Liver (tissue), 3 donors: ENCODE data around the gene BDH2.

Experiments used
- JUND ChIP-seq, 2 donors: IDR thresholded peaks; 2 replicates each; pipeline ENCODE4 v1.6.1; 2016; ENCODE audit warnings: antibody characterized with exemption in 2 of 2
- RAD21 ChIP-seq, 2 donors: IDR thresholded peaks; 2 replicates each; pipeline ENCODE4 v1.6.1; 2016; ENCODE audit warnings: antibody characterized with exemption in 2 of 2, mild to moderate bottlenecking in 2 of 2
- YY1 ChIP-seq: IDR thresholded peaks from 2 replicates; pipeline ENCODE4 v1.6.1; 2016; ENCODE audit warnings: antibody characterized with exemption, mild to moderate bottlenecking
- TF ChIP-seq, protein P1 (sequence below): fragments of 150-350 bp; IDR thresholded peaks from 2 replicates; pipeline ENCODE4 v1.5.1; 2017; ENCODE audit warnings: improper control_type of control experiment, low read depth, low read length; ENCODE audit not compliant: missing input control
- TF ChIP-seq, protein P2 (sequence below): IDR thresholded peaks from 2 replicates; pipeline ENCODE4 v1.6.1; 2016; ENCODE audit warnings: antibody characterized with exemption
- TF ChIP-seq, protein P3 (sequence below): IDR thresholded peaks from 2 replicates; pipeline ENCODE4 v1.6.1; 2016; ENCODE audit warnings: antibody characterized with exemption, mild to moderate bottlenecking
- TF ChIP-seq, protein P4 (sequence below): IDR thresholded peaks from 2 replicates; pipeline ENCODE4 v1.6.1; 2016; ENCODE audit warnings: antibody characterized with exemption
- donor health status: healthy.
- donor health status: healthy.

DNA sequence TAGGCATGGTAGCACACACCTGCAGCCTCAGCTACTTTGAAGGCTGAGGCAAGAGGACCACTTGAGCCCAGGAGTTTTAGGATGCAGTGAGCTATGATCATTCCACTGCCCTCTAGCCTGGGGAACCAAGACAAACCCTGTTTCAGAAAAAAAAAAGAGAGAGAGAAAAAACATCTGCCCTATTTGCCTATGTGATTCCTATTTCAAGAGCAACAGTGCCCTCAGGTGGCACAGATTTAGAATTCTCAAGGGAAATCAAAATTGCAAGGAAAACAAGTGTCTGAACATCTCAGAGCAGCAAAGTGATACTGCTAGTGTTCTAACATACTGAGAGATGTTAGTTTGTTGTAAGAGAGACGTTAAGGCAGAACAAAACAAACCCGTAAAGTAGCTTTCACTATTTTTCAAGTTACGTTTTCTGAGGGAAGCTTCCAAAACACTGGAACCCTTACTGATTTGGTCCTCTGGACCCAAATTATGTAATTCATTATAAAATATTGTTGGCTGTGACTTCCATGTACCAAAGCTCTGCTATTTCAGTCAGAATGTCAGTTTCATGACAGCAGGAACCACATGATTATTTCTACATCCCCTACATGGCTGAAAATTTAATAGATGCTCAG, 7.9 kb downstream of the BDH2 start:
- TF ChIP-seq, protein P1, sequence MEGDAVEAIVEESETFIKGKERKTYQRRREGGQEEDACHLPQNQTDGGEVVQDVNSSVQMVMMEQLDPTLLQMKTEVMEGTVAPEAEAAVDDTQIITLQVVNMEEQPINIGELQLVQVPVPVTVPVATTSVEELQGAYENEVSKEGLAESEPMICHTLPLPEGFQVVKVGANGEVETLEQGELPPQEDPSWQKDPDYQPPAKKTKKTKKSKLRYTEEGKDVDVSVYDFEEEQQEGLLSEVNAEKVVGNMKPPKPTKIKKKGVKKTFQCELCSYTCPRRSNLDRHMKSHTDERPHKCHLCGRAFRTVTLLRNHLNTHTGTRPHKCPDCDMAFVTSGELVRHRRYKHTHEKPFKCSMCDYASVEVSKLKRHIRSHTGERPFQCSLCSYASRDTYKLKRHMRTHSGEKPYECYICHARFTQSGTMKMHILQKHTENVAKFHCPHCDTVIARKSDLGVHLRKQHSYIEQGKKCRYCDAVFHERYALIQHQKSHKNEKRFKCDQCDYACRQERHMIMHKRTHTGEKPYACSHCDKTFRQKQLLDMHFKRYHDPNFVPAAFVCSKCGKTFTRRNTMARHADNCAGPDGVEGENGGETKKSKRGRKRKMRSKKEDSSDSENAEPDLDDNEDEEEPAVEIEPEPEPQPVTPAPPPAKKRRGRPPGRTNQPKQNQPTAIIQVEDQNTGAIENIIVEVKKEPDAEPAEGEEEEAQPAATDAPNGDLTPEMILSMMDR = peak; percentile 72
- TF ChIP-seq, protein P2, sequence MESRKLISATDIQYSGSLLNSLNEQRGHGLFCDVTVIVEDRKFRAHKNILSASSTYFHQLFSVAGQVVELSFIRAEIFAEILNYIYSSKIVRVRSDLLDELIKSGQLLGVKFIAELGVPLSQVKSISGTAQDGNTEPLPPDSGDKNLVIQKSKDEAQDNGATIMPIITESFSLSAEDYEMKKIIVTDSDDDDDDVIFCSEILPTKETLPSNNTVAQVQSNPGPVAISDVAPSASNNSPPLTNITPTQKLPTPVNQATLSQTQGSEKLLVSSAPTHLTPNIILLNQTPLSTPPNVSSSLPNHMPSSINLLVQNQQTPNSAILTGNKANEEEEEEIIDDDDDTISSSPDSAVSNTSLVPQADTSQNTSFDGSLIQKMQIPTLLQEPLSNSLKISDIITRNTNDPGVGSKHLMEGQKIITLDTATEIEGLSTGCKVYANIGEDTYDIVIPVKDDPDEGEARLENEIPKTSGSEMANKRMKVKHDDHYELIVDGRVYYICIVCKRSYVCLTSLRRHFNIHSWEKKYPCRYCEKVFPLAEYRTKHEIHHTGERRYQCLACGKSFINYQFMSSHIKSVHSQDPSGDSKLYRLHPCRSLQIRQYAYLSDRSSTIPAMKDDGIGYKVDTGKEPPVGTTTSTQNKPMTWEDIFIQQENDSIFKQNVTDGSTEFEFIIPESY = no peak
- TF ChIP-seq JUND (IDR thresholded peaks at IDR 0.05) = peak in 1 of 2 donors; percentile 26
- TF ChIP-seq, protein P3, sequence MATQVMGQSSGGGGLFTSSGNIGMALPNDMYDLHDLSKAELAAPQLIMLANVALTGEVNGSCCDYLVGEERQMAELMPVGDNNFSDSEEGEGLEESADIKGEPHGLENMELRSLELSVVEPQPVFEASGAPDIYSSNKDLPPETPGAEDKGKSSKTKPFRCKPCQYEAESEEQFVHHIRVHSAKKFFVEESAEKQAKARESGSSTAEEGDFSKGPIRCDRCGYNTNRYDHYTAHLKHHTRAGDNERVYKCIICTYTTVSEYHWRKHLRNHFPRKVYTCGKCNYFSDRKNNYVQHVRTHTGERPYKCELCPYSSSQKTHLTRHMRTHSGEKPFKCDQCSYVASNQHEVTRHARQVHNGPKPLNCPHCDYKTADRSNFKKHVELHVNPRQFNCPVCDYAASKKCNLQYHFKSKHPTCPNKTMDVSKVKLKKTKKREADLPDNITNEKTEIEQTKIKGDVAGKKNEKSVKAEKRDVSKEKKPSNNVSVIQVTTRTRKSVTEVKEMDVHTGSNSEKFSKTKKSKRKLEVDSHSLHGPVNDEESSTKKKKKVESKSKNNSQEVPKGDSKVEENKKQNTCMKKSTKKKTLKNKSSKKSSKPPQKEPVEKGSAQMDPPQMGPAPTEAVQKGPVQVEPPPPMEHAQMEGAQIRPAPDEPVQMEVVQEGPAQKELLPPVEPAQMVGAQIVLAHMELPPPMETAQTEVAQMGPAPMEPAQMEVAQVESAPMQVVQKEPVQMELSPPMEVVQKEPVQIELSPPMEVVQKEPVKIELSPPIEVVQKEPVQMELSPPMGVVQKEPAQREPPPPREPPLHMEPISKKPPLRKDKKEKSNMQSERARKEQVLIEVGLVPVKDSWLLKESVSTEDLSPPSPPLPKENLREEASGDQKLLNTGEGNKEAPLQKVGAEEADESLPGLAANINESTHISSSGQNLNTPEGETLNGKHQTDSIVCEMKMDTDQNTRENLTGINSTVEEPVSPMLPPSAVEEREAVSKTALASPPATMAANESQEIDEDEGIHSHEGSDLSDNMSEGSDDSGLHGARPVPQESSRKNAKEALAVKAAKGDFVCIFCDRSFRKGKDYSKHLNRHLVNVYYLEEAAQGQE = no peak
- no peak for TF ChIP-seq YY1
- TF ChIP-seq RAD21 (IDR thresholded peaks at IDR 0.05) = peak; percentile 96
- TF ChIP-seq, protein P4, sequence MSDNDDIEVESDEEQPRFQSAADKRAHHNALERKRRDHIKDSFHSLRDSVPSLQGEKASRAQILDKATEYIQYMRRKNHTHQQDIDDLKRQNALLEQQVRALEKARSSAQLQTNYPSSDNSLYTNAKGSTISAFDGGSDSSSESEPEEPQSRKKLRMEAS = no peak
